RPMI7951 (cell line): ENCODE measurements around the gene L3MBTL4. TPM values are rescaled to one million over a fixed set of nuclear protein-coding genes. Genes with fewer than 3 reads are reported as not detected.

ENCODE experiments used
- DNase-seq: peaks from one replicate; pipeline ENCODE4 v3.0.0-alpha.2; 2012; ENCODE audit warnings: low read depth
- total RNA-seq: library from RNA; depleted of rRNA; stranded (reverse); fragments of >200 nt; shearing (Covaris generic); gene quantifications from 2 replicates; pipeline ENCODE4 v1.2.3, GENCODE V29; 2014

The L3MBTL4 gene
- total RNA-seq, 1 experiment from 2014 or later = under 0.01 TPM

DNA sequence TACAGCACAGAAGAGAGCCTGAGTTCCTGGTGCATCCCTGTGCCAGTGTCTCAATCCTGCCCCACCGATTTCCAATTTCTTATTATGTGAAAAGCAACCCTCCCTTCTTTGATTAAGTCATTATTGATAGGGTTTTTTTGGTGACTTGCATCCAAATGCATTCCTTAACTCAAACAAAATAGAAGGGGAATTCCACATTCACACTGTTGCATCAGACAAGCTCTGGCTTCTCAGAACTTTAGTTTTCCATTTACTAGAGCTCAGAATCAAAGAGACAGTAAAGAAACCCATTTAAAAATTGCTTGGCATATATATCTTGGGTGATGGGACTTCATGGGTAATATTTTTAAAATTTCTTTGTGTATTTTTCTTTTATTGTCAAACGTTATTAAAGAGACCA lies 505.6 kb downstream of the L3MBTL4 start:
- DNase-seq = no peak
